Fibroblast of lung (primary cell): ENCODE results near the gene GP5. TPM values are rescaled to one million over a fixed set of nuclear protein-coding genes. Genes with fewer than 3 reads are reported as not detected.

Experiments used
- DNase-seq, 2 donors: peaks; one replicate each; pipeline versions ENCODE4 v3.0.0 to v3.0.0-alpha.2; 2010; ENCODE audit warnings: low read depth in 2 of 2
- H2AFZ ChIP-seq: 2 replicates; pipeline ENCODE4 v1.5.1; 2012; ENCODE audit warnings: low read length, control low read depth, inconsistent platforms
- H3K27ac ChIP-seq: 2 replicates; pipeline ENCODE4 v1.5.1; 2011; ENCODE audit warnings: low read length, control low read depth; ENCODE audit not compliant: insufficient read depth
- H3K27me3 ChIP-seq: 2 replicates; pipeline ENCODE4 v1.5.1; 2011; ENCODE audit warnings: mild to moderate bottlenecking, low read length; ENCODE audit not compliant: control insufficient read depth, insufficient read depth
- H3K36me3 ChIP-seq: 2 replicates; pipeline ENCODE4 v1.5.1; 2011; ENCODE audit warnings: low read length; ENCODE audit not compliant: control insufficient read depth, insufficient read depth
- H3K4me1 ChIP-seq: 2 replicates; pipeline ENCODE4 v1.5.1; 2011; ENCODE audit warnings: low read length; ENCODE audit not compliant: control insufficient read depth, insufficient read depth; ENCODE audit errors: extremely low read depth
- H3K4me2 ChIP-seq: 2 replicates; pipeline ENCODE4 v1.5.1; 2011; ENCODE audit warnings: low read length, control low read depth; ENCODE audit not compliant: insufficient read depth; ENCODE audit errors: extremely low read depth
- H3K4me3 ChIP-seq, 4 experiments: fragments of 200-600 bp in 1 of 4; sonication (generic) in 1 of 4; replicated peaks in 1 of 4; 2 replicates each; pipeline ENCODE4 v1.5.1; 2011 to 2016; ENCODE audit warnings: low read length in 4 of 4, low read depth in 3 of 4, mild to moderate bottlenecking in 3 of 4, control low read depth in 2 of 4, inconsistent platforms in 1 of 4, mixed read lengths in 1 of 4; ENCODE audit not compliant: insufficient read depth in 1 of 4; ENCODE audit errors: control extremely low read depth in 1 of 4
- H3K79me2 ChIP-seq: 2 replicates; pipeline ENCODE4 v1.5.1; 2012; ENCODE audit warnings: mild to moderate bottlenecking, low read length, inconsistent platforms; ENCODE audit not compliant: control insufficient read depth, insufficient read depth
- H3K9ac ChIP-seq: 2 replicates; pipeline ENCODE4 v1.5.1; 2011; ENCODE audit warnings: mild to moderate bottlenecking, low read length, control low read depth; ENCODE audit not compliant: insufficient read depth
- H3K9me3 ChIP-seq: 2 replicates; pipeline ENCODE4 v1.5.1; 2012; ENCODE audit warnings: low read depth, low read length; ENCODE audit not compliant: control insufficient read depth, insufficient read depth
- H4K20me1 ChIP-seq: 2 replicates; pipeline ENCODE4 v1.5.1; 2011; ENCODE audit warnings: low read length; ENCODE audit not compliant: control insufficient read depth, insufficient read depth; ENCODE audit errors: extremely low read depth
- EZH2 ChIP-seq: IDR thresholded peaks from 2 replicates; pipeline ENCODE4 v1.5.1; 2012; ENCODE audit warnings: low read length, control low read depth, mild to moderate bottlenecking; ENCODE audit errors: missing control alignments
- polyA plus RNA-seq, 2 donors: library from polyadenylated mRNA; depleted of rRNA in 1 of 2; stranded (reverse) in 1 of 2; unstranded in 1 of 2; fragments of >200 nt; gene quantifications; 2 replicates each; pipeline ENCODE4 v1.2.1, GENCODE V29; 2011 to 2012; ENCODE audit warnings: missing spikeins in 1 of 2
- total RNA-seq: library from RNA; depleted of rRNA; stranded (reverse); fragments of >200 nt; gene quantifications from 2 replicates; pipeline ENCODE4 v1.2.1, GENCODE V29; 2014
- TF ChIP-seq, protein P1 (sequence below), 2 donors: IDR thresholded peaks in 1 of 2; conservative IDR thresholded peaks in 1 of 2; 1 replicate in 1 of 2; 2 replicates in 1 of 2; pipeline ENCODE4 v1.5.1; 2011 to 2012; ENCODE audit warnings: low read length in 2 of 2, control low read depth in 1 of 2, inconsistent platforms in 1 of 2, low read depth in 1 of 2, mild to moderate bottlenecking in 1 of 2

The GP5 gene
- total and polyA plus RNA-seq, 2 donors (not counting 1 experiment from before 2014, with no cell fraction given), result 0.06 to 0.17 TPM

GRCh38 chr3:194351080-194351672 lies 47.9 kb downstream of the GP5 start, which contains the start of gene CPN2:
TSS of gene CPN2 (minus strand) at chr3:194351328. CDS start at chr3:194342702, 8,626 bp downstream.
- TF ChIP-seq, protein P1, sequence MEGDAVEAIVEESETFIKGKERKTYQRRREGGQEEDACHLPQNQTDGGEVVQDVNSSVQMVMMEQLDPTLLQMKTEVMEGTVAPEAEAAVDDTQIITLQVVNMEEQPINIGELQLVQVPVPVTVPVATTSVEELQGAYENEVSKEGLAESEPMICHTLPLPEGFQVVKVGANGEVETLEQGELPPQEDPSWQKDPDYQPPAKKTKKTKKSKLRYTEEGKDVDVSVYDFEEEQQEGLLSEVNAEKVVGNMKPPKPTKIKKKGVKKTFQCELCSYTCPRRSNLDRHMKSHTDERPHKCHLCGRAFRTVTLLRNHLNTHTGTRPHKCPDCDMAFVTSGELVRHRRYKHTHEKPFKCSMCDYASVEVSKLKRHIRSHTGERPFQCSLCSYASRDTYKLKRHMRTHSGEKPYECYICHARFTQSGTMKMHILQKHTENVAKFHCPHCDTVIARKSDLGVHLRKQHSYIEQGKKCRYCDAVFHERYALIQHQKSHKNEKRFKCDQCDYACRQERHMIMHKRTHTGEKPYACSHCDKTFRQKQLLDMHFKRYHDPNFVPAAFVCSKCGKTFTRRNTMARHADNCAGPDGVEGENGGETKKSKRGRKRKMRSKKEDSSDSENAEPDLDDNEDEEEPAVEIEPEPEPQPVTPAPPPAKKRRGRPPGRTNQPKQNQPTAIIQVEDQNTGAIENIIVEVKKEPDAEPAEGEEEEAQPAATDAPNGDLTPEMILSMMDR (conservative IDR thresholded peaks at IDR 0.05 in 1 of 2, IDR thresholded peaks at IDR 0.05 in 1 of 2; ENCODE audit: low read depth in 1 of 2, low read length in 2 of 2), result no peak
- TF ChIP-seq EZH2, result no peak
- Histone ChIP-seq H3K79me2 (no peaks in the 10 kb centered on the region), H3K27ac (no peak within 1 kb of the TSS), H3K4me1 (no peaks in the 10 kb centered on the region), H3K36me3 (no peaks in the 10 kb centered on the region), H3K9ac (no peak within 1 kb of the TSS), H4K20me1 (no peaks in the 10 kb centered on the region), H2AFZ (no peak within 1 kb of the TSS), H3K4me3 (no peak within 1 kb of the TSS), H3K9me3 (no peaks in the 10 kb centered on the region), H3K27me3 (peaks cover 5% of the 10 kb centered on the region), H3K4me2 (no peak within 1 kb of the TSS)
- no peak for DNase-seq

- Histone ChIP-seq H3K27ac (no peak overlapping the region), H3K4me3 (no peak overlapping the region), H3K4me2 (no peak overlapping the region), H3K9ac (no peak overlapping the region), H3K9me3 (no peaks in the 10 kb centered on the region), H2AFZ (no peak overlapping the region), H3K36me3 (no peaks in the 10 kb centered on the region), H3K27me3 (peaks cover 5% of the 10 kb centered on the region), H3K4me1 (no peaks in the 10 kb centered on the region), H4K20me1 (no peaks in the 10 kb centered on the region), H3K79me2 (no peaks in the 10 kb centered on the region)
- TF ChIP-seq EZH2, result no peak
- TF ChIP-seq, protein P1 (conservative IDR thresholded peaks at IDR 0.05 in 1 of 2, IDR thresholded peaks at IDR 0.05 in 1 of 2; ENCODE audit: low read depth in 1 of 2, low read length in 2 of 2), result no peak
- no peak for DNase-seq
Measured at GRCh38 chr3:194350726-194351071, 48.4 kb downstream of the GP5 start.

GRCh38 chr3:194348354-194348753 lies 50.7 kb downstream of the GP5 start:
- H2AFZ ChIP-seq, result no peak overlapping the region
- no peaks in the 10 kb centered on the region for H3K27me3 ChIP-seq
- no peak overlapping the region for H3K4me3 ChIP-seq
- no peaks in the 10 kb centered on the region for H3K9me3 ChIP-seq
- H3K9ac ChIP-seq, result no peak overlapping the region
- H3K27ac ChIP-seq, result no peak overlapping the region
- TF ChIP-seq EZH2, result no peak
- TF ChIP-seq, protein P1 (conservative IDR thresholded peaks at IDR 0.05 in 1 of 2, IDR thresholded peaks at IDR 0.05 in 1 of 2; ENCODE audit: low read depth in 1 of 2, low read length in 2 of 2), result no peak
- no peaks in the 10 kb centered on the region for H3K79me2 ChIP-seq
- no peaks in the 10 kb centered on the region for H4K20me1 ChIP-seq
- DNase-seq, result no peak
- no peaks in the 10 kb centered on the region for H3K36me3 ChIP-seq
- H3K4me1 ChIP-seq, result peaks cover 1% of the 10 kb centered on the region
- H3K4me2 ChIP-seq, result no peak overlapping the region
